LNCAP (cell line): ENCODE data around the gene DPYSL3.

Source experiments
- CTCF ChIP-seq: fragments of 450-650 bp; IDR thresholded peaks from 2 replicates; pipeline ENCODE4 v1.5.1; 2017; ENCODE audit warnings: mild to moderate bottlenecking

DPYSL3 gene

GRCh38 chr5:147523069-147523468, 13.2 kb upstream of the DPYSL3 start:
- TF ChIP-seq CTCF, result no peak

- TF ChIP-seq CTCF, result no peak
Measured at GRCh38 chr5:147522435-147522834, 12.6 kb upstream of the DPYSL3 start.

- TF ChIP-seq CTCF, result no peak
Measured at GRCh38 chr5:147520450-147520849, 10.6 kb upstream of the DPYSL3 start.

- TF ChIP-seq CTCF, result no peak
Measured at GRCh38 chr5:147519380-147519779, 9.5 kb upstream of the DPYSL3 start.

GRCh38 chr5:147517383-147517782, 7.5 kb upstream of the DPYSL3 start:
- TF ChIP-seq CTCF, result no peak

GRCh38 chr5:147515269-147515668, 5.4 kb upstream of the DPYSL3 start:
- no peak for TF ChIP-seq CTCF

- no peak for TF ChIP-seq CTCF
Measured at GRCh38 chr5:147512659-147513379, 3.0 kb upstream of the DPYSL3 start.

GRCh38 chr5:147510885-147511284, 1.0 kb upstream of the DPYSL3 start:
- no peak for TF ChIP-seq CTCF
